Parathyroid adenoma (tissue), 2 donors: ENCODE measurements around the gene GALNTL6.

Experiments used
- H2AFZ ChIP-seq: fragments of 300-600 bp; sonication (generic); one replicate; pipeline ENCODE4 v1.7.0; 2017; ENCODE audit warnings: antibody characterized with exemption, mild to moderate bottlenecking
- H3K27ac ChIP-seq: fragments of 300-600 bp; sonication (generic); one replicate; pipeline ENCODE4 v1.7.0; 2017
- H3K27me3 ChIP-seq: fragments of 300-600 bp; sonication (generic); one replicate; pipeline ENCODE4 v1.7.0; 2017; ENCODE audit warnings: low read length; ENCODE audit not compliant: control insufficient read depth, insufficient read depth
- H3K36me3 ChIP-seq: fragments of 300-600 bp; sonication (generic); one replicate; pipeline ENCODE4 v1.7.0; 2017; ENCODE audit warnings: low read length; ENCODE audit not compliant: control insufficient read depth, insufficient read depth
- H3K4me1 ChIP-seq: fragments of 300-600 bp; sonication (generic); one replicate; pipeline ENCODE4 v1.7.0; 2017; ENCODE audit warnings: control low read depth
- H3K4me2 ChIP-seq: fragments of 300-600 bp; sonication (generic); one replicate; pipeline ENCODE4 v1.7.0; 2017; ENCODE audit warnings: low read length
- H3K4me3 ChIP-seq: fragments of 300-600 bp; sonication (generic); one replicate; pipeline ENCODE4 v1.7.0; 2017; ENCODE audit warnings: low read depth, low read length
- H3K79me2 ChIP-seq: fragments of 300-600 bp; sonication (generic); one replicate; pipeline ENCODE4 v1.7.0; 2017; ENCODE audit warnings: control low read depth
- H3K9ac ChIP-seq: fragments of 300-600 bp; sonication (generic); one replicate; pipeline ENCODE4 v1.7.0; 2017; ENCODE audit warnings: mild to moderate bottlenecking
- H3K9me3 ChIP-seq: fragments of 300-600 bp; sonication (generic); one replicate; pipeline ENCODE4 v1.7.0; 2017; ENCODE audit warnings: low read length; ENCODE audit not compliant: control insufficient read depth
- TF ChIP-seq, protein P1 (sequence below): fragments of 300-600 bp; sonication (generic); IDR thresholded peaks from one replicate; pipeline ENCODE4 v1.7.0; 2017; ENCODE audit warnings: antibody characterized with exemption, mild to moderate bottlenecking
- donor health status: primary hyperparathyroidism.

Gene GALNTL6

DNA sequence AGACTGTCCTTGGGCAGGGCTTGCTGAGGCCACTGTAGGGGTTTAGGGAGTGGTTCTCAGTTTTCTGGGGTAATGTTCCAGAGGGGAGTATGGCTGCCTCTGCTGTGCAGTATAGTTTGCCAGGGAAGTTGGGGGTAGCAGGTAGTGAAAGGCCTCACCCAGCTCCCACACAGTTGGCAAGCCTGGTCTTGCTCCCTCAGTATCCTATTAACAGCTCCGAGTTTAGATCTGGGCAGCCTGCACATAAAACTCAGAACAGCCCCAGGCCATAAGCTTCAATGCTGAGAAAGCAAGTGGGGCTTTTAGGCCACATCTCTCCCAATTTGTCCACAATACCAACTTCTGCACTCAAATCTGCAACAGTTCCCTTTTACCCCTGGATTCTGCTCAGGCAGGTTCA, 205.2 kb downstream of the GALNTL6 start:
- no peak overlapping the region for H3K9ac ChIP-seq

DNA sequence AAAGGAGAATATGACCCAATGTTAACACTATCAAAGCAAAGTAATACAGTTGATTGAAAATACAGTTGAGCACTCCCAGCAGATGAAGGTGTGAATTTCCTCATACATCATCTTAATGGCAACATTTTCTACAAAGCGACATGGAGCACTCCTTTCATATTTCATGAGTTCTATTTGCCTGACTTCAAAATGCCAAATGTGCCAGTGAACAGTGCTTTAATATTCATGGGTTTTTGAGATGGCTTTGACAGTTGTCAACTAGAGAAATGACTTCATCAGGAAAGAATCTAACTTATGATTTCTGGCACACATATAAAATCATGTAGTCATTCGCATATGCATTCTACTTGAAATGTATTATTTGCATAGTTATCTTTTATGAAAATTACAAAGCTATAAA, 222.4 kb downstream of the GALNTL6 start:
- Histone ChIP-seq H3K9me3 (no peaks in the 10 kb centered on the region), H3K79me2 (no peaks in the 10 kb centered on the region), H3K4me1 (no peaks in the 10 kb centered on the region), H3K36me3 (no peaks in the 10 kb centered on the region), H3K4me2 (no peak overlapping the region), H3K27ac (no peak overlapping the region), H3K4me3 (no peak overlapping the region), H3K27me3 (no peaks in the 10 kb centered on the region), H2AFZ (no peak overlapping the region), H3K9ac (no peak overlapping the region)
- TF ChIP-seq, protein P1, sequence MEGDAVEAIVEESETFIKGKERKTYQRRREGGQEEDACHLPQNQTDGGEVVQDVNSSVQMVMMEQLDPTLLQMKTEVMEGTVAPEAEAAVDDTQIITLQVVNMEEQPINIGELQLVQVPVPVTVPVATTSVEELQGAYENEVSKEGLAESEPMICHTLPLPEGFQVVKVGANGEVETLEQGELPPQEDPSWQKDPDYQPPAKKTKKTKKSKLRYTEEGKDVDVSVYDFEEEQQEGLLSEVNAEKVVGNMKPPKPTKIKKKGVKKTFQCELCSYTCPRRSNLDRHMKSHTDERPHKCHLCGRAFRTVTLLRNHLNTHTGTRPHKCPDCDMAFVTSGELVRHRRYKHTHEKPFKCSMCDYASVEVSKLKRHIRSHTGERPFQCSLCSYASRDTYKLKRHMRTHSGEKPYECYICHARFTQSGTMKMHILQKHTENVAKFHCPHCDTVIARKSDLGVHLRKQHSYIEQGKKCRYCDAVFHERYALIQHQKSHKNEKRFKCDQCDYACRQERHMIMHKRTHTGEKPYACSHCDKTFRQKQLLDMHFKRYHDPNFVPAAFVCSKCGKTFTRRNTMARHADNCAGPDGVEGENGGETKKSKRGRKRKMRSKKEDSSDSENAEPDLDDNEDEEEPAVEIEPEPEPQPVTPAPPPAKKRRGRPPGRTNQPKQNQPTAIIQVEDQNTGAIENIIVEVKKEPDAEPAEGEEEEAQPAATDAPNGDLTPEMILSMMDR, result no peak

More for the DNA sequence above, 205.2 kb downstream of the GALNTL6 start:
- Histone ChIP-seq H3K79me2 (no peaks in the 10 kb centered on the region), H2AFZ (no peak overlapping the region), H3K9me3 (no peaks in the 10 kb centered on the region), H3K4me1 (no peaks in the 10 kb centered on the region), H3K4me3 (no peak overlapping the region), H3K27me3 (no peaks in the 10 kb centered on the region), H3K4me2 (no peak overlapping the region), H3K36me3 (no peaks in the 10 kb centered on the region), H3K27ac (no peak overlapping the region)
- TF ChIP-seq, protein P1, result no peak

DNA sequence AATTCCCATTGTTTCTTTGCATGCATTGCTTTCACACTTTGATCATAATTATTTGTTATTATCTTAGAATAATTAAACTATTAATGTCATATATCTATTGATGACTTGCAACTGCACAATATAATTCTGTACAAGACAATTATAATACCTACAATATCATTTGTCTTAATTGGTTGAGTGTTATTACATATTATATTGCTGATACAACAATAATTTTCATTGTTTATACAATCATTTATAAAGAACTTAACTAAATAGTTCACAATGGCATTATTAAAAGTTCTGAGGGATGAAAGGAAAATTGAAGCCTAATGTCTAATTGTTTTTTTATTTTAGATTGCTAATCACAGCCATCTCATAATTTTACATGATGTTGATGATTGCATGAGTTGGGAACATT, 227.6 kb downstream of the GALNTL6 start:
- H3K9ac ChIP-seq, result no peak overlapping the region
- no peaks in the 10 kb centered on the region for H3K36me3 ChIP-seq
- H2AFZ ChIP-seq, result no peak overlapping the region
- H3K4me2 ChIP-seq, result no peak overlapping the region
- H3K27me3 ChIP-seq, result no peaks in the 10 kb centered on the region
- H3K9me3 ChIP-seq, result no peaks in the 10 kb centered on the region
- no peaks in the 10 kb centered on the region for H3K79me2 ChIP-seq
- no peaks in the 10 kb centered on the region for H3K4me1 ChIP-seq
- H3K27ac ChIP-seq, result no peak overlapping the region
- H3K4me3 ChIP-seq, result no peak overlapping the region
- TF ChIP-seq, protein P1, result no peak

DNA sequence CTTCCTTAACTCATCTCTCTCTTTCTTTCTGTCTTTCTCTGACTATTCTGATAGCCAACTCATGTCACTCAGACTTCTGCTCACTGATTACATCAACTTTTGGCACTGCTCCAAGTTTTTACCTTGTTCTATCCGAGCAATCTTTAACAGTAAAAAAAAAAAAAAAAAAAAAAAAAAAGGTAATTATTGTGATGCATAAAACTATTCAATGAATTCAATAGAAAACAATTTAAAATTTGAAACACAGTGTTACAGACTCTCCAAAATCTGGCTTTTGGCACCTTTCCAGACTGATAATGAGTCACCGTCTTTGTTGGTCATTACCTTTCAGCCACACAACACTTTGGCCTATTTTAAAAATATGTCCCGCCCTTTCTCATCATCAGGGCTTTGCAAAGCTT, 229.5 kb downstream of the GALNTL6 start:
- Histone ChIP-seq H3K9me3 (no peaks in the 10 kb centered on the region), H3K9ac (no peak overlapping the region), H3K27me3 (no peaks in the 10 kb centered on the region), H3K27ac (no peak overlapping the region), H3K4me1 (no peaks in the 10 kb centered on the region), H3K4me3 (no peak overlapping the region), H3K36me3 (no peaks in the 10 kb centered on the region), H2AFZ (no peak overlapping the region), H3K4me2 (no peak overlapping the region), H3K79me2 (no peaks in the 10 kb centered on the region)
- TF ChIP-seq, protein P1, result no peak

DNA sequence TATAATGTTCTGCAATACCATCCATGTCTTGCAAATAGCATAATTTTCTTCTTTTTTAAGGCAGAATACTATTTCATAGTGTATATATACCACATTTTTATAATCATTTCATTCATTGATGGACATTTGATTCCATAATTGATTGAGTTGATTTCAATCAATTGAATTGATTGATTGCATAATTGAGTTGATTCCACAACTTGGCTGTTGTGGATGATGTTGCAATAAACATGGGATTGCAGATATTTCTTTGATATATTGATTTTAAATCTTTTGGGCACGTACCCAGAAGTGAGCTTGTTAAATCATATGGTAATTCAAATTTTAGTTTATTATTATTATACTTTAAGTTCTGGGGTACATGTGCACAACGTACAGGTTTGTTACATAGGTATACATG, 232.8 kb downstream of the GALNTL6 start:
- H3K4me3 ChIP-seq, result no peak overlapping the region
- no peaks in the 10 kb centered on the region for H3K4me1 ChIP-seq
- H2AFZ ChIP-seq, result no peak overlapping the region
- H3K36me3 ChIP-seq, result no peaks in the 10 kb centered on the region
- H3K9ac ChIP-seq, result no peak overlapping the region
- H3K79me2 ChIP-seq, result no peaks in the 10 kb centered on the region
- H3K4me2 ChIP-seq, result no peak overlapping the region
- H3K27me3 ChIP-seq, result no peaks in the 10 kb centered on the region
- H3K27ac ChIP-seq, result no peak overlapping the region
- no peaks in the 10 kb centered on the region for H3K9me3 ChIP-seq
- TF ChIP-seq, protein P1, result no peak
